Fibroblast of mammary gland (primary cell): ENCODE results near the gene SOD3.
A peak's percentile ranks its signal among the peaks of the same experiment; 100 is the strongest.

Experiments used
- DNase-seq: peaks from one replicate; pipeline ENCODE4 v3.0.0-alpha.2; 2010; ENCODE audit warnings: low read depth
- H3K4me3 ChIP-seq: 2 replicates; pipeline ENCODE4 v1.5.1; 2011; ENCODE audit warnings: low read depth, mild to moderate bottlenecking, low read length, moderate library complexity; ENCODE audit not compliant: control insufficient read depth
- CTCF ChIP-seq: conservative IDR thresholded peaks from 2 replicates; pipeline ENCODE4 v1.5.1; 2011; ENCODE audit warnings: low read depth, low read length, inconsistent platforms; ENCODE audit not compliant: control insufficient read depth, insufficient read depth

The SOD3 gene, protein sequence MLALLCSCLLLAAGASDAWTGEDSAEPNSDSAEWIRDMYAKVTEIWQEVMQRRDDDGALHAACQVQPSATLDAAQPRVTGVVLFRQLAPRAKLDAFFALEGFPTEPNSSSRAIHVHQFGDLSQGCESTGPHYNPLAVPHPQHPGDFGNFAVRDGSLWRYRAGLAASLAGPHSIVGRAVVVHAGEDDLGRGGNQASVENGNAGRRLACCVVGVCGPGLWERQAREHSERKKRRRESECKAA

GRCh38 chr4:24794916-24795665 lies at the start of gene SOD3:
TSS of gene SOD3 (plus strand) at chr4:24795573. CDS start at chr4:24799522, 3,949 bp downstream.
- no peak for TF ChIP-seq CTCF
- peak within 1 kb of the TSS; percentile 22 for H3K4me3 ChIP-seq
- peak; percentile 90 for DNase-seq

DNA sequence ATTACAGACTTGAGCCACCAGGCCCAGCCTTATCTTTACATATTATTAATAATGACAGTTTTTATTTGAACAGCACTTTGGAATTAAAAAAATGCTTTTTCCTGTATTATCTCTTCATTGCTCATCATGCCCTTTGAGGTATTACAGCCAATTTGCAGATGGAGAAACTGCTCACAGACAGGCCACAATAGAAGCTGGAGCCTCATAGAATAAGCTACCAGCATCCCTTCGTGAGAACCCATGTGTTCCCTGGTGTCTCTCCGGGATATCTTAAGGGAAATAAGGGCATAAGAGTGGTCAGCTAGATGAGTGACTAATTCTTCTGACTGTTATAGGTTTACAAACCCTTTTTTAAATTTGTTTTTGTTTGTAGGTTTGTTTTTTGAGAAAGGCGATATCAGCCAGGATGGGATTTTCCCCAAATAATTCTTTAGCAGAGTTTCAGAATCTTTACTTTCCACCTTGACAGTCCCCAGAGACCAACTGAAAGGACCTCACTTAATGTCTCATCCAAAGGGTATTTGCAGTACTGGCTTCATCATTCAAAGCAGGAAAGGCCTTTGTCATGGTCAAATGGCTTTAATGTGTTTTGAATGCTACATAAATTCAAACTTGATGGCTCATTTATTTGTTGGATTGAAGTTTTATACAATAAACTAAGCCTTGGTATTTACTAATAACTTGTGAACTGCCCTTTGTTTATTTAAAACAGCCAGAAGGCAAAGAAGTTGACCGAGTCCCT lies 48.0 kb upstream of the SOD3 start:
- H3K4me3 ChIP-seq = no peak overlapping the region
- no peak for DNase-seq
- TF ChIP-seq CTCF = no peak

GRCh38 chr4:24748023-24748422 lies 47.4 kb upstream of the SOD3 start:
- no peak overlapping the region for H3K4me3 ChIP-seq
- no peak for TF ChIP-seq CTCF
- DNase-seq = no peak

- no peak for TF ChIP-seq CTCF
- DNase-seq = no peak
- no peak overlapping the region for H3K4me3 ChIP-seq
Observed at GRCh38 chr4:24748758-24749350, 46.5 kb upstream of the SOD3 start.

DNA sequence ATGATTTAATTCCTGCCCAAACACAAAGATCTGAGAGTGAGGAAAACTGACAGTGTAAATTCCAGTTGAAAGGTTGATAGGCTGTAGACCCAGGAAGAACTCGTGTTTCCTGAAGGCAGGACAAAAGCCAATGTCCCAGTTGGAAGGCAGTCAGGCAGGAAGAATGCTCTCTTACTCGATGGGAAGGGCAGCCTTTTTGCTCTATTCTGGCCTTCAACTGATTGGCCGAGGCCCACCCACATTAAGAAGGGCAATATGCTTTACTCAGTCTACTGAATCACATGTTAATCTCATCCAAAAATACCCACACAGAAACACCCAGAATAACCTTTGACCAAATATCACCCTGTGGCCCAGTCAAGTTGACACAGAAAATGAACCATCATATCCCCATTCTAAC lies 45.3 kb upstream of the SOD3 start:
- no peak overlapping the region for H3K4me3 ChIP-seq
- no peak for DNase-seq
- TF ChIP-seq CTCF = no peak

DNA sequence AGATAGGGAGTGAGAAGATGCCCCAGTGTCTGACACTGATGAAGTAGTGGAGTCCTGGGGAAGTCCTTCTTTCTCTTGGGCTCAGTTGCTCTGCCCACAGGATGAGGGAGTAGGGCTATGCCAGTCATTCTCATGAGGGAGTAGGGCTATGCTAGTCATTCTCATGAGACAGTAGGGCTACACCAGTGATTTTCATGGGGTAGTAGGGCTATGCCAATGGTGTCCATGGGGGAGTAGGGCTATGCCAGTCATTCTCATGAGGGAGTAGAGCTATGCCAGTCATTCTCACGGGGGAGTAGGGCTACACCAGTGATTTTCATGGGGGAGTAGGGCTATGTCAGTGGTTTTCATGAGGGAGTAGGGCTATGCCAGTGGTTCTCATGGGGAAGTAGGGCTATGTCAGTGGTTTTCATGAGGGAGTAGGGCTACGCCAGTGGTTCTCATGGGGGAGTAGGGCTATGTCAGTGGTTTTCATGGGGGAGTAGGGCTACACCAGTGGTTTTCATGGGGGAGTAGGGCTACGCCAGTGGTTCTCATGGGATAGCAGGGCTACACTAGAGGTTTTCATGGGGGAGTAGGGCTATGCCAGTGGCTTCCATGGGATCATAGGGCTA lies 43.3 kb upstream of the SOD3 start:
- no peak for TF ChIP-seq CTCF
- H3K4me3 ChIP-seq = no peak overlapping the region
- DNase-seq = no peak
